ENCODE data around the gene PSMB3.

DNA sequence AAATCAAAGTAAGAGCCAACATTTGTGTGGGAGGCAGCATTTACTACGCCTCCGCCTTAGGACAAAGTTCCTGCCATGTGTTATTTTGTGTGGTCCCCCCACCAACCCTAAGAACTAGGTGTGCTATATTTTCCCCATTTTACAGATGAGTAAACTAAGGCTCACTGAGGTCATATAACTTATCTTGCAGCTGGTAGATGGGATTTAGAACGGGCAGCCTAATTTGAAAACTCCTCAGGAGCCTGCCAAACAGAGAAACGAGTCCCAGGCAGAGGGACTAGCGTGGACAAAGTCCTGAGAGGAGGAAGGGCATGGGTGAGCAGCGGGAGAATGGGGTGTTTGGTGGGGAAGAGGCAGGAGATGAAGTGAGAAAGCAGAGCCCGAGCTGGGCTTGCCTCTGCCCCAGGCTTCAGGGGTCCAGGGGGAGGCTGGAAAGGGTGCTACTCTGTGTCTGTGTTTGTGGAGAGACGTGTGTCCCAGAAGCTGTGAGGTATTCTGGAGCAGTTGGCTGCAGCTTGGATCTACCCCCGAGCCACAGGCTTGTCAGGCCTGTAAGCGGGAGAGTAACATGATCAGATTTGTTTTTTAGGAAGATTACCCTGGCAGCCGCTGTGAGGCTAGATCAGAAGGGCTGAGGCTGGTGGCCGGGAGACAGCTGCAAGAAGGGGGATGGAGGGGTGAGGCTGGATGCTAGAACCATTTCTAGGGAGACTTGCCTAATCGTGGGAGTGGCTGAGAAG, 42.5 kb upstream of the PSMB3 start:
- no peak for TF ChIP-seq YY1 (IDR thresholded peaks at IDR 0.05; ENCODE audit: insufficient read depth, insufficient read length)
- no peak for TF ChIP-seq ZNF274 (IDR thresholded peaks at IDR 0.05; ENCODE audit: low read depth, low read length)
